Measurements from ENCODE around the gene TEX12. TPM values are rescaled to one million over a fixed set of nuclear protein-coding genes. Genes with fewer than 3 reads are reported as not detected.

The TEX12 gene
- total and polyA plus RNA-seq, 2 experiments from 2014 or later, result 1.1 TPM; not detected in 1

DNA sequence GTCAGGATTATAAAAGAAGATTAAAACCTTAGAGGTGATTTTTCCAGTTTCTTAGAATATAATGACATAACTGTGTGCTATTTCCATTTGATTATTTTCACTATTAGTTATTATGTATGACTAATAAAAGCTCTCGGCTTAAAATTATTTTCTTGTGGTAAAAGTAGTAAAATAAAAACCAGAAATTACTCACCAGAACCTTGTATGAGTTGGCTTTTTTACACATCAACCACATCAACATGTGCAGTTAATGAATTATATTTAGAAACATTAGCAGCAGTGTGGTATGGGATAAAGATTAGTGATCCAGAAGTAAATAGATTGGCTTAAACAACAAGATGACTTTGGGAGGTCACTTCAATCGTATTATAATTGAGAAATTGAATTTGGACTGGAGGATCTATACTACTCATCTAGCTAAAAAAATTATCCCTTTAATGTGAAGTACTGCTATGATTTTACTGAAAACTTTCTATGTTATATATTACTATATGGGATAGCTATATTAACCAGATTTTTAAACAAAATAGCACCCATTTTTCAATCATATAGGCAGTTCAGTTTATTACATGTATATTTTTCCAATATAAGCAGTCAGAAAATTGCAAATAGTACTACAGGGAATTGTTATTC is 5.3 kb downstream of the TEX12 start:
- no peak overlapping the region for H3K4me3 Mint-ChIP-seq
- no peaks in the 10 kb centered on the region; the same call in 2 of the 3 replicates for H3K4me1 Mint-ChIP-seq
- no peaks in the 10 kb centered on the region for H4K20me1 ChIP-seq (replicated peaks; ENCODE audit: insufficient read depth)
- no peaks in the 10 kb centered on the region; the same call in 1 of the 2 replicates for H3K4me1 ChIP-seq (ENCODE audit: insufficient read depth)
- H3K4me2 ChIP-seq, result no peak overlapping the region
- H3K27me3 ChIP-seq (ENCODE audit: insufficient read depth), result no peaks in the 10 kb centered on the region
- no peaks in the 10 kb centered on the region for H3K36me3 ChIP-seq (ENCODE audit: insufficient read depth)
- no peak overlapping the region for H3K27ac Mint-ChIP-seq
- peaks cover 2% of the 10 kb centered on the region for H3K27me3 Mint-ChIP-seq (ENCODE audit: insufficient read depth, low read depth, poor library complexity)
- no peaks in the 10 kb centered on the region for H3K9me2 ChIP-seq (ENCODE audit: insufficient read depth)
- no peaks in the 10 kb centered on the region for H3K36me3 Mint-ChIP-seq (ENCODE audit: low read depth)
- no peak overlapping the region for H3K27ac ChIP-seq (ENCODE audit: low read depth)
- TF ChIP-seq, protein P1, sequence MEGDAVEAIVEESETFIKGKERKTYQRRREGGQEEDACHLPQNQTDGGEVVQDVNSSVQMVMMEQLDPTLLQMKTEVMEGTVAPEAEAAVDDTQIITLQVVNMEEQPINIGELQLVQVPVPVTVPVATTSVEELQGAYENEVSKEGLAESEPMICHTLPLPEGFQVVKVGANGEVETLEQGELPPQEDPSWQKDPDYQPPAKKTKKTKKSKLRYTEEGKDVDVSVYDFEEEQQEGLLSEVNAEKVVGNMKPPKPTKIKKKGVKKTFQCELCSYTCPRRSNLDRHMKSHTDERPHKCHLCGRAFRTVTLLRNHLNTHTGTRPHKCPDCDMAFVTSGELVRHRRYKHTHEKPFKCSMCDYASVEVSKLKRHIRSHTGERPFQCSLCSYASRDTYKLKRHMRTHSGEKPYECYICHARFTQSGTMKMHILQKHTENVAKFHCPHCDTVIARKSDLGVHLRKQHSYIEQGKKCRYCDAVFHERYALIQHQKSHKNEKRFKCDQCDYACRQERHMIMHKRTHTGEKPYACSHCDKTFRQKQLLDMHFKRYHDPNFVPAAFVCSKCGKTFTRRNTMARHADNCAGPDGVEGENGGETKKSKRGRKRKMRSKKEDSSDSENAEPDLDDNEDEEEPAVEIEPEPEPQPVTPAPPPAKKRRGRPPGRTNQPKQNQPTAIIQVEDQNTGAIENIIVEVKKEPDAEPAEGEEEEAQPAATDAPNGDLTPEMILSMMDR (conservative IDR thresholded peaks at IDR 0.05; ENCODE audit: low read depth in 2 of 2), result no peak
- TF ChIP-seq REST (IDR thresholded peaks at IDR 0.05; ENCODE audit: unreplicated experiment) (no peak), EZH2 (IDR thresholded peaks at IDR 0.05; ENCODE audit: low read depth, unreplicated experiment) (no peak), POLR2AphosphoS5 (IDR thresholded peaks at IDR 0.05; ENCODE audit: low read depth) (no peak), STAT1 (IDR thresholded peaks at IDR 0.05; ENCODE audit: unreplicated experiment) (no peak), ETS1 (IDR thresholded peaks at IDR 0.05) (no peak), EZH2phosphoT487 (IDR thresholded peaks at IDR 0.05; ENCODE audit: unreplicated experiment) (no peak), ZNF462 (CRISPR knock-in tag; IDR thresholded peaks at IDR 0.05) (no peak), NANOG (IDR thresholded peaks at IDR 0.05; ENCODE audit: borderline replicate concordance) (no peak), JUNB (IDR thresholded peaks at IDR 0.05; ENCODE audit: unreplicated experiment) (no peak)
- H3K4me3 ChIP-seq, result no peak overlapping the region
- DNase-seq (ENCODE audit: low spot score) (no peak), ATAC-seq (no peak)
- H3F3A ChIP-seq (replicated peaks; ENCODE audit: low read depth), result no peaks in the 10 kb centered on the region
- H2AFZ ChIP-seq, result no peak overlapping the region
- no peaks in the 10 kb centered on the region for H3K9me3 Mint-ChIP-seq
- H3K79me2 ChIP-seq (replicated peaks; ENCODE audit: insufficient read depth), result no peaks in the 10 kb centered on the region
